ENCODE data around the gene FHIT.

Gene FHIT

GRCh38 chr3:60856257-60857046 is 394.8 kb downstream of the FHIT start:
- Histone ChIP-seq H3K27ac (ENCODE audit: low read depth, low read length) (no peak overlapping the region), H3K9me3 (ENCODE audit: control insufficient read depth, insufficient read depth, low read depth, low read length) (peaks cover 8% of the 10 kb centered on the region), H3K9ac (ENCODE audit: low read length) (no peak overlapping the region), H3K27me3 (ENCODE audit: control insufficient read depth, insufficient read depth, low read length) (no peaks in the 10 kb centered on the region), H3K36me3 (ENCODE audit: control insufficient read depth, insufficient read depth, low read length) (no peaks in the 10 kb centered on the region), H3K4me3 (ENCODE audit: low read depth, low read length) (no peak overlapping the region), H3K4me1 (ENCODE audit: control insufficient read depth, insufficient read depth, low read length) (no peaks in the 10 kb centered on the region)

GRCh38 chr3:60855250-60855649 is 396.0 kb downstream of the FHIT start:
- H3K4me3 ChIP-seq (ENCODE audit: low read depth, low read length) = no peak overlapping the region
- H3K27me3 ChIP-seq (ENCODE audit: control insufficient read depth, insufficient read depth, low read length) = no peaks in the 10 kb centered on the region

GRCh38 chr3:60854791-60855190 is 396.5 kb downstream of the FHIT start:
- Histone ChIP-seq H3K9ac (ENCODE audit: low read length) (no peak overlapping the region), H3K27ac (ENCODE audit: low read depth, low read length) (no peak overlapping the region), H3K9me3 (ENCODE audit: control insufficient read depth, insufficient read depth, low read depth, low read length) (peaks cover 6% of the 10 kb centered on the region), H3K36me3 (ENCODE audit: control insufficient read depth, insufficient read depth, low read length) (no peaks in the 10 kb centered on the region), H3K4me3 (ENCODE audit: low read depth, low read length) (no peak overlapping the region), H3K27me3 (ENCODE audit: control insufficient read depth, insufficient read depth, low read length) (no peaks in the 10 kb centered on the region), H3K4me1 (ENCODE audit: control insufficient read depth, insufficient read depth, low read length) (no peaks in the 10 kb centered on the region)

More at GRCh38 chr3:60855250-60855649, 396.0 kb downstream of the FHIT start:
- H3K36me3 ChIP-seq (ENCODE audit: control insufficient read depth, insufficient read depth, low read length) = no peaks in the 10 kb centered on the region
- no peak overlapping the region for H3K9ac ChIP-seq (ENCODE audit: low read length)
- H3K4me1 ChIP-seq (ENCODE audit: control insufficient read depth, insufficient read depth, low read length) = no peaks in the 10 kb centered on the region
- peaks cover 6% of the 10 kb centered on the region for H3K9me3 ChIP-seq (ENCODE audit: control insufficient read depth, insufficient read depth, low read depth, low read length)
- H3K27ac ChIP-seq (ENCODE audit: low read depth, low read length) = no peak overlapping the region

- H3K27me3 ChIP-seq (ENCODE audit: control insufficient read depth, insufficient read depth, low read length) = no peaks in the 10 kb centered on the region
- no peak overlapping the region for H3K4me3 ChIP-seq (ENCODE audit: low read depth, low read length)
- H3K9ac ChIP-seq (ENCODE audit: low read length) = no peak overlapping the region
- H3K36me3 ChIP-seq (ENCODE audit: control insufficient read depth, insufficient read depth, low read length) = no peaks in the 10 kb centered on the region
- no peaks in the 10 kb centered on the region for H3K4me1 ChIP-seq (ENCODE audit: control insufficient read depth, insufficient read depth, low read length)
- H3K27ac ChIP-seq (ENCODE audit: low read depth, low read length) = no peak overlapping the region
- H3K9me3 ChIP-seq (ENCODE audit: control insufficient read depth, insufficient read depth, low read depth, low read length) = peaks cover 6% of the 10 kb centered on the region
These were observed 403.5 kb downstream of the FHIT start for GRCh38 chr3:60847791-60848190.

- no peaks in the 10 kb centered on the region for H3K27me3 ChIP-seq (ENCODE audit: control insufficient read depth, insufficient read depth, low read length)
- no peak overlapping the region for H3K4me3 ChIP-seq (ENCODE audit: low read depth, low read length)
- no peak overlapping the region for H3K9ac ChIP-seq (ENCODE audit: low read length)
- H3K36me3 ChIP-seq (ENCODE audit: control insufficient read depth, insufficient read depth, low read length) = no peaks in the 10 kb centered on the region
- H3K4me1 ChIP-seq (ENCODE audit: control insufficient read depth, insufficient read depth, low read length) = no peaks in the 10 kb centered on the region
- H3K9me3 ChIP-seq (ENCODE audit: control insufficient read depth, insufficient read depth, low read depth, low read length) = no peaks in the 10 kb centered on the region
- no peak overlapping the region for H3K27ac ChIP-seq (ENCODE audit: low read depth, low read length)
These were observed 407.0 kb downstream of the FHIT start for GRCh38 chr3:60844256-60844655.

GRCh38 chr3:60841355-60841754 is 409.9 kb downstream of the FHIT start:
- Histone ChIP-seq H3K4me1 (ENCODE audit: control insufficient read depth, insufficient read depth, low read length) (no peaks in the 10 kb centered on the region), H3K9ac (ENCODE audit: low read length) (no peak overlapping the region), H3K36me3 (ENCODE audit: control insufficient read depth, insufficient read depth, low read length) (no peaks in the 10 kb centered on the region), H3K9me3 (ENCODE audit: control insufficient read depth, insufficient read depth, low read depth, low read length) (no peaks in the 10 kb centered on the region), H3K27ac (ENCODE audit: low read depth, low read length) (no peak overlapping the region), H3K4me3 (ENCODE audit: low read depth, low read length) (no peak overlapping the region), H3K27me3 (ENCODE audit: control insufficient read depth, insufficient read depth, low read length) (no peaks in the 10 kb centered on the region)

- Histone ChIP-seq H3K27ac (ENCODE audit: low read depth, low read length) (no peak overlapping the region), H3K36me3 (ENCODE audit: control insufficient read depth, insufficient read depth, low read length) (no peaks in the 10 kb centered on the region), H3K9me3 (ENCODE audit: control insufficient read depth, insufficient read depth, low read depth, low read length) (peaks cover 6% of the 10 kb centered on the region; the same call in 1 of the 2 replicates), H3K27me3 (ENCODE audit: control insufficient read depth, insufficient read depth, low read length) (no peaks in the 10 kb centered on the region), H3K4me1 (ENCODE audit: control insufficient read depth, insufficient read depth, low read length) (no peaks in the 10 kb centered on the region), H3K4me3 (ENCODE audit: low read depth, low read length) (no peak overlapping the region), H3K9ac (ENCODE audit: low read length) (no peak overlapping the region)
These were observed 412.0 kb downstream of the FHIT start for GRCh38 chr3:60839246-60839645.

- Histone ChIP-seq H3K27ac (ENCODE audit: low read depth, low read length) (no peak overlapping the region), H3K36me3 (ENCODE audit: control insufficient read depth, insufficient read depth, low read length) (no peaks in the 10 kb centered on the region), H3K4me3 (ENCODE audit: low read depth, low read length) (no peak overlapping the region), H3K4me1 (ENCODE audit: control insufficient read depth, insufficient read depth, low read length) (peaks cover 5% of the 10 kb centered on the region; the same call in 1 of the 2 replicates), H3K27me3 (ENCODE audit: control insufficient read depth, insufficient read depth, low read length) (no peaks in the 10 kb centered on the region), H3K9ac (ENCODE audit: low read length) (no peak overlapping the region), H3K9me3 (ENCODE audit: control insufficient read depth, insufficient read depth, low read depth, low read length) (peaks cover 6% of the 10 kb centered on the region; the same call in 1 of the 2 replicates)
These were observed 415.5 kb downstream of the FHIT start for GRCh38 chr3:60835796-60836195.

- no peaks in the 10 kb centered on the region for H3K36me3 ChIP-seq (ENCODE audit: control insufficient read depth, insufficient read depth, low read length)
- H3K9me3 ChIP-seq (ENCODE audit: control insufficient read depth, insufficient read depth, low read depth, low read length) = peaks cover 8% of the 10 kb centered on the region
- no peak overlapping the region for H3K4me3 ChIP-seq (ENCODE audit: low read depth, low read length)
- H3K9ac ChIP-seq (ENCODE audit: low read length) = no peak overlapping the region
- no peaks in the 10 kb centered on the region for H3K27me3 ChIP-seq (ENCODE audit: control insufficient read depth, insufficient read depth, low read length)
- no peak overlapping the region for H3K27ac ChIP-seq (ENCODE audit: low read depth, low read length)
- peaks cover 5% of the 10 kb centered on the region; the same call in 1 of the 2 replicates for H3K4me1 ChIP-seq (ENCODE audit: control insufficient read depth, insufficient read depth, low read length)
These were observed 422.2 kb downstream of the FHIT start for GRCh38 chr3:60829058-60829457.

GRCh38 chr3:60827666-60828065 is 423.6 kb downstream of the FHIT start:
- Histone ChIP-seq H3K27me3 (ENCODE audit: control insufficient read depth, insufficient read depth, low read length) (no peaks in the 10 kb centered on the region), H3K27ac (ENCODE audit: low read depth, low read length) (no peak overlapping the region), H3K4me3 (ENCODE audit: low read depth, low read length) (no peak overlapping the region), H3K4me1 (ENCODE audit: control insufficient read depth, insufficient read depth, low read length) (peaks cover 5% of the 10 kb centered on the region; the same call in 1 of the 2 replicates), H3K36me3 (ENCODE audit: control insufficient read depth, insufficient read depth, low read length) (no peaks in the 10 kb centered on the region), H3K9ac (ENCODE audit: low read length) (no peak overlapping the region), H3K9me3 (ENCODE audit: control insufficient read depth, insufficient read depth, low read depth, low read length) (peaks cover 16% of the 10 kb centered on the region)

- no peaks in the 10 kb centered on the region for H3K36me3 ChIP-seq (ENCODE audit: control insufficient read depth, insufficient read depth, low read length)
- H3K4me3 ChIP-seq (ENCODE audit: low read depth, low read length) = no peak overlapping the region
- H3K9me3 ChIP-seq (ENCODE audit: control insufficient read depth, insufficient read depth, low read depth, low read length) = peaks cover 16% of the 10 kb centered on the region
- no peaks in the 10 kb centered on the region for H3K27me3 ChIP-seq (ENCODE audit: control insufficient read depth, insufficient read depth, low read length)
- no peaks in the 10 kb centered on the region for H3K4me1 ChIP-seq (ENCODE audit: control insufficient read depth, insufficient read depth, low read length)
- H3K9ac ChIP-seq (ENCODE audit: low read length) = no peak overlapping the region
- no peak overlapping the region for H3K27ac ChIP-seq (ENCODE audit: low read depth, low read length)
These were observed 424.7 kb downstream of the FHIT start for GRCh38 chr3:60826511-60826910.
